Tibial nerve (tissue), 4 donors: ENCODE measurements around the gene RBM47.
"Not testable (repeated sequence)": the region's sequence is repeated elsewhere in the genome, so short reads cannot be mapped to it uniquely, and the experiment has no call there.

Experiments used
- CTCF ChIP-seq, 5 experiments: fragments of 200-600 bp in 3 of 5; fragments of 450-650 bp in 2 of 5; sonication (generic) in 3 of 5; IDR thresholded peaks; one replicate each; pipeline ENCODE4 v1.5.1; 2016 to 2019; ENCODE audit warnings: antibody characterized with exemption in 5 of 5, mild to moderate bottlenecking in 3 of 5, moderate library complexity in 2 of 5
- EP300 ChIP-seq, 2 donors: sonication (generic); formaldehyde crosslinking; IDR thresholded peaks; one replicate each; pipeline ENCODE4 v1.6.1; 2017; ENCODE audit warnings: antibody characterized with exemption in 2 of 2, mild to moderate bottlenecking in 1 of 2
- POLR2A ChIP-seq, 2 donors: fragments of 450-650 bp; IDR thresholded peaks; one replicate each; pipeline ENCODE4 v1.6.1; 2017; ENCODE audit warnings: antibody characterized with exemption in 2 of 2, mild to moderate bottlenecking in 2 of 2, moderate library complexity in 2 of 2

- not testable (repeated sequence) for TF ChIP-seq CTCF, EP300, POLR2A (IDR thresholded peaks at IDR 0.05)
Measured at GRCh38 chr4:40407468-40407867, 222.2 kb downstream of the RBM47 start.
